Astrocyte (in vitro differentiated cells and primary cell): ENCODE measurements around the gene HSD17B11.

Source experiments
- EZH2 ChIP-seq: IDR thresholded peaks from 2 replicates; pipeline ENCODE4 v1.6.1; 2012; ENCODE audit warnings: mild to moderate bottlenecking, low read length, inconsistent platforms; ENCODE audit not compliant: insufficient read depth
- TF ChIP-seq, protein P1 (sequence below): IDR thresholded peaks from 2 replicates; pipeline ENCODE4 v1.5.1; 2011; ENCODE audit warnings: low read depth, mild to moderate bottlenecking, inconsistent platforms, low read length, moderate library complexity; ENCODE audit not compliant: insufficient read depth

DNA sequence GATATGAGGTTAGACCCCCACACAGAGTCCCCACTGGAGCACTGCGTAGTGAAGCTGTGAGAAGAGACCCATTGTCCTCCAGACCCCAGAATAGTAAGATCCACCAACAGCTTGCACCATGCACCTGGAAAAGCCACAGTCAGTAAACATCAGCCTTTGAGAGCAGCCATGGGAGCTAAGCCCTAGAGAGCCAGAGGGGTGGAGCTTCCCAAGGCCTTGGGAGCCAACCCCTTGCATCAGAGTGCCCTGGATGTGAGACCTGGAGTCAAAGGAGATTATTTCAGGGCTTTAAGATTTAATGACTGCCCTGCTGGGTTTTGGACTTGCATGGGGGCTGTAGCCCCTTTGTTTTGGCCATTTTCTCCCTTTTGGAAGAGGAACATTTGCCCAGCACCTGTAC, 104.0 kb downstream of the HSD17B11 start:
- TF ChIP-seq, protein P1, sequence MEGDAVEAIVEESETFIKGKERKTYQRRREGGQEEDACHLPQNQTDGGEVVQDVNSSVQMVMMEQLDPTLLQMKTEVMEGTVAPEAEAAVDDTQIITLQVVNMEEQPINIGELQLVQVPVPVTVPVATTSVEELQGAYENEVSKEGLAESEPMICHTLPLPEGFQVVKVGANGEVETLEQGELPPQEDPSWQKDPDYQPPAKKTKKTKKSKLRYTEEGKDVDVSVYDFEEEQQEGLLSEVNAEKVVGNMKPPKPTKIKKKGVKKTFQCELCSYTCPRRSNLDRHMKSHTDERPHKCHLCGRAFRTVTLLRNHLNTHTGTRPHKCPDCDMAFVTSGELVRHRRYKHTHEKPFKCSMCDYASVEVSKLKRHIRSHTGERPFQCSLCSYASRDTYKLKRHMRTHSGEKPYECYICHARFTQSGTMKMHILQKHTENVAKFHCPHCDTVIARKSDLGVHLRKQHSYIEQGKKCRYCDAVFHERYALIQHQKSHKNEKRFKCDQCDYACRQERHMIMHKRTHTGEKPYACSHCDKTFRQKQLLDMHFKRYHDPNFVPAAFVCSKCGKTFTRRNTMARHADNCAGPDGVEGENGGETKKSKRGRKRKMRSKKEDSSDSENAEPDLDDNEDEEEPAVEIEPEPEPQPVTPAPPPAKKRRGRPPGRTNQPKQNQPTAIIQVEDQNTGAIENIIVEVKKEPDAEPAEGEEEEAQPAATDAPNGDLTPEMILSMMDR = no peak
- TF ChIP-seq EZH2 = no peak
